ENCODE results near the gene CCT5. TPM values are rescaled to one million over a fixed set of nuclear protein-coding genes. Genes with fewer than 3 reads are reported as not detected.

CCT5 gene
- total RNA-seq, 1 experiment from 2014 or later, result 532 TPM

- Histone ChIP-seq H4K5ac (ENCODE audit: insufficient read length, low read depth, low read length) (no peak overlapping the region), H2BK12ac (ENCODE audit: insufficient read length, low read depth, low read length) (no peak overlapping the region), H3K79me2 (ENCODE audit: insufficient read depth, low read length) (no peaks in the 10 kb centered on the region), H3K9me3 (ENCODE audit: control insufficient read depth, low read depth, low read length) (peaks cover 7% of the 10 kb centered on the region), H3K4me1 (ENCODE audit: insufficient read depth, low read length) (no peaks in the 10 kb centered on the region; the same call in 1 of the 2 replicates), H3K23ac (ENCODE audit: insufficient read length, low read depth, low read length) (no peak overlapping the region), H2AK5ac (ENCODE audit: insufficient read length, low read length) (no peak overlapping the region), H3K27me3 (ENCODE audit: insufficient read depth, low read length) (no peaks in the 10 kb centered on the region), H3K27ac (ENCODE audit: insufficient read length, low read depth, low read length) (no peak overlapping the region), H2BK120ac (ENCODE audit: low read depth, low read length, poor library complexity, severe bottlenecking) (no peak overlapping the region), H3T11ph (ENCODE audit: low read length) (no peak overlapping the region), H3K4me2 (ENCODE audit: insufficient read depth, insufficient read length, low read length) (no peak overlapping the region), H4K91ac (ENCODE audit: insufficient read length, low read depth, low read length) (no peak overlapping the region), H3K79me1 (ENCODE audit: insufficient read depth, low read depth, low read length, poor library complexity, severe bottlenecking) (no peaks in the 10 kb centered on the region), H3K9ac (ENCODE audit: extremely low read depth, insufficient read length, low read length) (no peak overlapping the region), H3K4ac (ENCODE audit: low read depth, low read length) (no peak overlapping the region), H4K20me1 (ENCODE audit: control insufficient read depth, insufficient read depth, insufficient read length) (no peaks in the 10 kb centered on the region), H3K56ac (ENCODE audit: insufficient read length, low read depth, low read length) (no peak overlapping the region), H2BK20ac (ENCODE audit: low read depth, low read length, poor library complexity, severe bottlenecking) (no peak overlapping the region), H3K23me2 (ENCODE audit: insufficient read length, low read depth, low read length, poor library complexity, severe bottlenecking) (no peaks in the 10 kb centered on the region), H4K8ac (replicated peaks; ENCODE audit: insufficient read length, low read depth, low read length) (no peak overlapping the region), H2AFZ (ENCODE audit: low read length) (peak overlapping the region; percentile 41), H2BK15ac (ENCODE audit: low read depth, low read length) (no peak overlapping the region), H3K18ac (ENCODE audit: insufficient read length, low read depth, low read length) (no peak overlapping the region), H3K14ac (ENCODE audit: insufficient read depth, low read length) (no peak overlapping the region), H2BK5ac (ENCODE audit: insufficient read length, low read length) (no peak overlapping the region)
- peaks cover 21 to 24% of the 10 kb centered on the region in 2 experiments for H3K4me1 Mint-ChIP-seq
- peak; percentile 84 for TF ChIP-seq CTCF (conservative IDR thresholded peaks at IDR 0.05)
- peak; percentile 63 for DNase-seq
- H3K4me3 Mint-ChIP-seq, result no peak overlapping the region
- peaks cover 9 to 18% (median 12%) of the 10 kb centered on the region in 3 experiments; a peak in 6 of 7 replicates for H3K36me3 Mint-ChIP-seq (ENCODE audit: insufficient read depth in 1 of 3, low read depth in 3 of 3)
- H3K27ac Mint-ChIP-seq, result peak overlapping the region; percentile 70 to 94 (median 85); a peak in 4 of 7 replicates
- peaks cover 24 to 26% of the 10 kb centered on the region in 2 experiments for H3K9me3 Mint-ChIP-seq
- H3K27me3 Mint-ChIP-seq (ENCODE audit: low read depth), result no peaks in the 10 kb centered on the region
- no CpG with 5 or more reads among the region's 4 CpGs for WGBS (ENCODE audit: extremely low coverage, insufficient read length, low lambda C conversion rate)
These were observed 48.7 kb upstream of the CCT5 start for GRCh38 chr5:10201223-10201868.

Data from H9 (cell line).